ENCODE measurements around the gene DYRK3. TPM values are rescaled to one million over a fixed set of nuclear protein-coding genes. Genes with fewer than 3 reads are reported as not detected.

Gene DYRK3
- total and polyA plus RNA-seq, 10 of the 15 experiments (the other 5 are each of a cell fraction or from before 2014, with no cell fraction given): 1.6 to 12.9 (median 10.3) TPM

- no peak for TF ChIP-seq ZNF687 (IDR thresholded peaks at IDR 0.05)
- no peak for TF ChIP-seq RELA (IDR thresholded peaks at IDR 0.05; ENCODE audit: borderline replicate concordance, partially characterized antibody)
- TF ChIP-seq, protein P1, sequence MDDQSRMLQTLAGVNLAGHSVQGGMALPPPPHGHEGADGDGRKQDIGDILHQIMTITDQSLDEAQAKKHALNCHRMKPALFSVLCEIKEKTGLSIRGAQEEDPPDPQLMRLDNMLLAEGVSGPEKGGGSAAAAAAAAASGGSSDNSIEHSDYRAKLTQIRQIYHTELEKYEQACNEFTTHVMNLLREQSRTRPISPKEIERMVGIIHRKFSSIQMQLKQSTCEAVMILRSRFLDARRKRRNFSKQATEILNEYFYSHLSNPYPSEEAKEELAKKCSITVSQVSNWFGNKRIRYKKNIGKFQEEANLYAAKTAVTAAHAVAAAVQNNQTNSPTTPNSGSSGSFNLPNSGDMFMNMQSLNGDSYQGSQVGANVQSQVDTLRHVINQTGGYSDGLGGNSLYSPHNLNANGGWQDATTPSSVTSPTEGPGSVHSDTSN (IDR thresholded peaks at IDR 0.05; ENCODE audit: insufficient replicate concordance, low read depth, low read length): no peak
- TF ChIP-seq CBX5 (IDR thresholded peaks at IDR 0.05; ENCODE audit: low read depth): no peak
- TF ChIP-seq HDAC2 (IDR thresholded peaks at IDR 0.05): no peak
- no peak for TF ChIP-seq MTA3 (IDR thresholded peaks at IDR 0.05; ENCODE audit: borderline replicate concordance, low read length)
- peak; percentile 45 to 46; a peak in 1 of 4 replicates for TF ChIP-seq IKZF2 (IDR thresholded peaks at IDR 0.05)
- no peak for TF ChIP-seq BRCA1 (IDR thresholded peaks at IDR 0.05; ENCODE audit: low read depth, low read length)
- TF ChIP-seq RCOR1 (conservative IDR thresholded peaks at IDR 0.05; ENCODE audit: low read depth, low read length): 0 out of 2 replicates have a peak, but pooled peaks have one; percentile 42
- no peak for TF ChIP-seq STAT1 (conservative IDR thresholded peaks at IDR 0.05)
- 0 out of 2 replicates have a peak, but pooled peaks have one; percentile 46 for TF ChIP-seq TBL1XR1 (IDR thresholded peaks at IDR 0.05; ENCODE audit: low read depth, low read length)
- no peak for TF ChIP-seq IRF4 (IDR thresholded peaks at IDR 0.05; ENCODE audit: low read depth, low read length)
- TF ChIP-seq EED (IDR thresholded peaks at IDR 0.05; ENCODE audit: low read depth): peak; percentile 40; the same call in 1 of the 2 replicates
- peak; percentile 88 for TF ChIP-seq SPI1 (IDR thresholded peaks at IDR 0.05; ENCODE audit: borderline replicate concordance, insufficient read depth, low read depth, low read length)
- TF ChIP-seq, protein P2, sequence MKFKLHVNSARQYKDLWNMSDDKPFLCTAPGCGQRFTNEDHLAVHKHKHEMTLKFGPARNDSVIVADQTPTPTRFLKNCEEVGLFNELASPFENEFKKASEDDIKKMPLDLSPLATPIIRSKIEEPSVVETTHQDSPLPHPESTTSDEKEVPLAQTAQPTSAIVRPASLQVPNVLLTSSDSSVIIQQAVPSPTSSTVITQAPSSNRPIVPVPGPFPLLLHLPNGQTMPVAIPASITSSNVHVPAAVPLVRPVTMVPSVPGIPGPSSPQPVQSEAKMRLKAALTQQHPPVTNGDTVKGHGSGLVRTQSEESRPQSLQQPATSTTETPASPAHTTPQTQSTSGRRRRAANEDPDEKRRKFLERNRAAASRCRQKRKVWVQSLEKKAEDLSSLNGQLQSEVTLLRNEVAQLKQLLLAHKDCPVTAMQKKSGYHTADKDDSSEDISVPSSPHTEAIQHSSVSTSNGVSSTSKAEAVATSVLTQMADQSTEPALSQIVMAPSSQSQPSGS (IDR thresholded peaks at IDR 0.05; ENCODE audit: low read length): peak; percentile 45; the same call in 1 of the 2 replicates
- 0 out of 4 replicates have a peak, but pooled peaks of 1 of the 2 experiments have one; percentile 49 for TF ChIP-seq EP300 (IDR thresholded peaks at IDR 0.05; ENCODE audit: borderline replicate concordance in 1 of 2, control insufficient read depth in 1 of 2, low read depth in 2 of 2, low read length in 2 of 2)
- TF ChIP-seq DPF2 (IDR thresholded peaks at IDR 0.05): 0 out of 2 replicates have a peak, but pooled peaks have one; percentile 26
- TF ChIP-seq, protein P3, sequence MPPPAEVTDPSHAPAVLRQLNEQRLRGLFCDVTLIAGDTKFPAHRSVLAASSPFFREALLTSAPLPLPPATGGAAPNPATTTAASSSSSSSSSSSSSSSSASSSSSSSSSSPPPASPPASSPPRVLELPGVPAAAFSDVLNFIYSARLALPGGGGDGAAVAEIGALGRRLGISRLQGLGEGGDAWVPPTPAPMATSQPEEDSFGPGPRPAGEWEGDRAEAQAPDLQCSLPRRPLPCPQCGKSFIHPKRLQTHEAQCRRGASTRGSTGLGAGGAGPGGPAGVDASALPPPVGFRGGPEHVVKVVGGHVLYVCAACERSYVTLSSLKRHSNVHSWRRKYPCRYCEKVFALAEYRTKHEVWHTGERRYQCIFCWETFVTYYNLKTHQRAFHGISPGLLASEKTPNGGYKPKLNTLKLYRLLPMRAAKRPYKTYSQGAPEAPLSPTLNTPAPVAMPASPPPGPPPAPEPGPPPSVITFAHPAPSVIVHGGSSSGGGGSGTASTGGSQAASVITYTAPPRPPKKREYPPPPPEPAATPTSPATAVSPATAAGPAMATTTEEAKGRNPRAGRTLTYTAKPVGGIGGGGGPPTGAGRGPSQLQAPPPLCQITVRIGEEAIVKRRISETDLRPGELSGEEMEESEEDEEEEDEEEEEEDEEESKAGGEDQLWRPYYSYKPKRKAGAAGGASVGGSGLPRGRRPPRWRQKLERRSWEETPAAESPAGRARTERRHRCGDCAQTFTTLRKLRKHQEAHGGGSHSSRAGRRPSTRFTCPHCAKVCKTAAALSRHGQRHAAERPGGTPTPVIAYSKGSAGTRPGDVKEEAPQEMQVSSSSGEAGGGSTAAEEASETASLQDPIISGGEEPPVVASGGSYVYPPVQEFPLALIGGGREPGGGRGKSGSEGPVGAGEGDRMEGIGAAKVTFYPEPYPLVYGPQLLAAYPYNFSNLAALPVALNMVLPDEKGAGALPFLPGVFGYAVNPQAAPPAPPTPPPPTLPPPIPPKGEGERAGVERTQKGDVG (CRISPR knock-in tag; IDR thresholded peaks at IDR 0.05): no peak
- no peak for TF ChIP-seq SMAD1 (IDR thresholded peaks at IDR 0.05; ENCODE audit: low read depth, partially characterized antibody)
- no peak for TF ChIP-seq EZH2 (IDR thresholded peaks at IDR 0.05; ENCODE audit: borderline replicate concordance, control insufficient read depth, low read depth, low read length)
- 0 out of 2 replicates have a peak, but pooled peaks have one; percentile 17 for TF ChIP-seq MXI1 (IDR thresholded peaks at IDR 0.05; ENCODE audit: low read depth, low read length)
Observed at GRCh38 chr1:206682111-206682510, 46.8 kb downstream of the DYRK3 start (continued).
